HEK293T (cell line): Measurements from ENCODE around the gene APOL1.

Experiments used
- ARNT ChIP-seq: fragments of 450-650 bp; IDR thresholded peaks from 2 replicates; pipeline ENCODE4 v1.6.1; 2017; ENCODE audit warnings: mild to moderate bottlenecking
- CTBP1 ChIP-seq: fragments of 450-650 bp; IDR thresholded peaks from 2 replicates; pipeline ENCODE4 v1.6.1; 2016; ENCODE audit warnings: borderline replicate concordance
- FOXA1 ChIP-seq: fragments of 450-650 bp; IDR thresholded peaks from 2 replicates; pipeline ENCODE4 v1.6.1; 2016; ENCODE audit warnings: mild to moderate bottlenecking
- FOXK2 ChIP-seq: fragments of 450-650 bp; IDR thresholded peaks from 2 replicates; pipeline ENCODE4 v1.6.1; 2016; ENCODE audit warnings: mild to moderate bottlenecking
- LEF1 ChIP-seq: fragments of 450-650 bp; IDR thresholded peaks from 2 replicates; pipeline ENCODE4 v1.6.1; 2017; ENCODE audit warnings: mild to moderate bottlenecking, borderline replicate concordance
- NFRKB ChIP-seq: fragments of 450-650 bp; IDR thresholded peaks from 2 replicates; pipeline ENCODE4 v1.6.1; 2016; ENCODE audit warnings: mild to moderate bottlenecking, moderate library complexity
- SP1 ChIP-seq: fragments of 450-650 bp; IDR thresholded peaks from 2 replicates; pipeline ENCODE4 v1.6.1; 2017
- SUZ12 ChIP-seq: fragments of 450-650 bp; IDR thresholded peaks from 2 replicates; pipeline ENCODE4 v1.6.1; 2016; ENCODE audit warnings: mild to moderate bottlenecking
- TF ChIP-seq, protein P1 (sequence below): fragments of 450-650 bp; IDR thresholded peaks from 2 replicates; pipeline ENCODE4 v1.6.1; 2016

GRCh38 chr22:36305813-36306212 lies 52.9 kb downstream of the APOL1 start:
- TF ChIP-seq SUZ12 (no peak), SP1 (no peak), ARNT (no peak), FOXK2 (no peak), CTBP1 (no peak), LEF1 (no peak), FOXA1 (no peak), NFRKB (no peak)
- TF ChIP-seq, protein P1, sequence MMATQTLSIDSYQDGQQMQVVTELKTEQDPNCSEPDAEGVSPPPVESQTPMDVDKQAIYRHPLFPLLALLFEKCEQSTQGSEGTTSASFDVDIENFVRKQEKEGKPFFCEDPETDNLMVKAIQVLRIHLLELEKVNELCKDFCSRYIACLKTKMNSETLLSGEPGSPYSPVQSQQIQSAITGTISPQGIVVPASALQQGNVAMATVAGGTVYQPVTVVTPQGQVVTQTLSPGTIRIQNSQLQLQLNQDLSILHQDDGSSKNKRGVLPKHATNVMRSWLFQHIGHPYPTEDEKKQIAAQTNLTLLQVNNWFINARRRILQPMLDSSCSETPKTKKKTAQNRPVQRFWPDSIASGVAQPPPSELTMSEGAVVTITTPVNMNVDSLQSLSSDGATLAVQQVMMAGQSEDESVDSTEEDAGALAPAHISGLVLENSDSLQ: no peak
